Lung (tissue), 12 donors: Measurements from ENCODE around the gene C1RL. TPM values are rescaled to one million over a fixed set of nuclear protein-coding genes. Genes with fewer than 3 reads are reported as not detected.

Experiments
- ATAC-seq: fragments of 200-7000 bp; cut with Tn5 transposase; one replicate; pipeline ENCODE4 v1.9.1; 2020; ENCODE audit warnings: moderate number of reproducible peaks; ENCODE audit not compliant: insufficient read depth, low FRiP score
- DNase-seq, 3 donors: peaks; one replicate each; pipeline ENCODE4 v3.0.0-alpha.2; 2013 to 2017
- H3K27ac ChIP-seq, 2 donors: one replicate each; pipeline ENCODE4 v1.5.1; 2013; ENCODE audit warnings: mild to moderate bottlenecking in 2 of 2, moderate library complexity in 2 of 2, control low read depth in 1 of 2, inconsistent platforms in 1 of 2, low read depth in 1 of 2, low read length in 1 of 2
- H3K27me3 ChIP-seq, 3 donors: one replicate each; pipeline ENCODE4 v1.5.1; 2013; ENCODE audit warnings: low read length in 2 of 3; ENCODE audit not compliant: control insufficient read depth in 3 of 3, insufficient read depth in 3 of 3
- H3K36me3 ChIP-seq, 4 donors: one replicate each; pipeline ENCODE4 v1.5.1; 2013; ENCODE audit warnings: low read length in 4 of 4, mild to moderate bottlenecking in 1 of 4, moderate library complexity in 1 of 4; ENCODE audit not compliant: control insufficient read depth in 4 of 4, insufficient read depth in 4 of 4
- H3K4me1 ChIP-seq, 5 donors: one replicate each; pipeline ENCODE4 v1.5.1; 2013; ENCODE audit warnings: low read length in 5 of 5, mild to moderate bottlenecking in 2 of 5, moderate library complexity in 1 of 5; ENCODE audit not compliant: control insufficient read depth in 5 of 5, insufficient read depth in 5 of 5
- H3K4me3 ChIP-seq: one replicate; pipeline ENCODE4 v1.5.1; 2013; ENCODE audit warnings: mild to moderate bottlenecking, control low read depth, moderate library complexity
- H3K9ac ChIP-seq, 2 donors: one replicate each; pipeline ENCODE4 v1.5.1; 2013; ENCODE audit warnings: low read length in 2 of 2, control low read depth in 1 of 2; ENCODE audit not compliant: insufficient read depth in 1 of 2
- H3K9me3 ChIP-seq, 4 donors: one replicate each; pipeline ENCODE4 v1.5.1; 2013; ENCODE audit warnings: low read length in 3 of 4, mild to moderate bottlenecking in 1 of 4, moderate library complexity in 1 of 4; ENCODE audit not compliant: control insufficient read depth in 4 of 4, insufficient read depth in 3 of 4
- CTCF ChIP-seq: IDR thresholded peaks from 2 replicates; pipeline ENCODE4 v1.5.1; 2012; ENCODE audit warnings: mild to moderate bottlenecking; ENCODE audit errors: control extremely low read depth, extremely low read depth
- WGBS, 2 donors: extraction: QIAGEN DNeasy Blood & Tissue Kit; methylation state at CpG; one replicate each; pipeline ENCODE4 v1.1.7; 2013; 5-methylcytosine and 5-hydroxymethylcytosine counted together
- polyA plus RNA-seq, 2 donors: library from polyadenylated mRNA; stranded (reverse); fragments of 200-250 nt; gene quantifications; one replicate each; pipeline ENCODE4 v1.2.1, GENCODE V29; 2013
- total RNA-seq, 2 donors: library from RNA; depleted of rRNA in 1 of 2; stranded (reverse); fragments of >200 nt in 1 of 2; gene quantifications; one replicate each; pipeline ENCODE4 v1.2.1, GENCODE V29; 2014 to 2021
- donor health status: control.
- donor health status: control.
- donor health status: Bipolar disorder and iron deficiency.
- donor health status: healthy.
- donor health status: DM: yes; HTN: yes; CAD: no.

C1RL gene
- total and polyA plus RNA-seq, 4 donors: 60.5 to 116 (median 86.5) TPM

GRCh38 chr12:7116916-7117315 lies 7.9 kb upstream of the C1RL start:
- peaks cover 0 to 2% (median 0%) of the 10 kb centered on the region in 5 donors for H3K4me1 ChIP-seq
- no peaks in the 10 kb centered on the region for H3K27me3 ChIP-seq
- WGBS, 2 donors: 95 to 96% methylated on average over 9 of the region's 9 CpGs
- H3K36me3 ChIP-seq: peaks cover 0 to 2% (median 0%) of the 10 kb centered on the region in 4 donors
- DNase-seq (no peak), ATAC-seq (no peak)
- H3K27ac ChIP-seq: no peak overlapping the region
- no peak overlapping the region for H3K9ac ChIP-seq
- H3K9me3 ChIP-seq: no peaks in the 10 kb centered on the region
- TF ChIP-seq CTCF: no peak
- no peak overlapping the region for H3K4me3 ChIP-seq

- Histone ChIP-seq H3K4me3 (no peak overlapping the region), H3K36me3 (peaks cover 0 to 2% (median 0%) of the 10 kb centered on the region in 4 donors), H3K27me3 (no peaks in the 10 kb centered on the region), H3K9me3 (no peaks in the 10 kb centered on the region), H3K9ac (no peak overlapping the region), H3K4me1 (peaks cover 0 to 2% (median 0%) of the 10 kb centered on the region in 5 donors), H3K27ac (no peak overlapping the region)
- no peak for TF ChIP-seq CTCF
- ATAC-seq: no peak
- no peak for DNase-seq
- WGBS, 2 donors: 89 to 92% methylated on average over 3 of the region's 3 CpGs
Observed at GRCh38 chr12:7116196-7116595, 7.2 kb upstream of the C1RL start.

- no peaks in the 10 kb centered on the region for H3K9me3 ChIP-seq
- TF ChIP-seq CTCF: no peak
- H3K4me1 ChIP-seq: peaks cover 0 to 2% (median 0%) of the 10 kb centered on the region in 5 donors
- peaks cover 0 to 2% (median 0%) of the 10 kb centered on the region in 4 donors for H3K36me3 ChIP-seq
- no peak for ATAC-seq
- H3K27ac ChIP-seq: no peak overlapping the region
- 93 to 96% methylated on average over 6 of the region's 6 CpGs for WGBS, 2 donors
- DNase-seq: no peak
- no peaks in the 10 kb centered on the region for H3K27me3 ChIP-seq
- H3K4me3 ChIP-seq: no peak overlapping the region
- H3K9ac ChIP-seq: no peak overlapping the region
Observed at GRCh38 chr12:7114851-7115250, 5.8 kb upstream of the C1RL start.

GRCh38 chr12:7114008-7114407 lies 5.0 kb upstream of the C1RL start:
- ATAC-seq (no peak), DNase-seq (no peak)
- WGBS, 2 donors: 91 to 96% methylated on average over 11 of the region's 11 CpGs
- H3K9ac ChIP-seq: no peak overlapping the region
- H3K27me3 ChIP-seq: no peaks in the 10 kb centered on the region
- no peak overlapping the region for H3K27ac ChIP-seq
- peaks cover 0 to 2% (median 0%) of the 10 kb centered on the region in 4 donors for H3K36me3 ChIP-seq
- no peak for TF ChIP-seq CTCF
- no peak overlapping the region for H3K4me3 ChIP-seq
- no peaks in the 10 kb centered on the region for H3K9me3 ChIP-seq
- H3K4me1 ChIP-seq: peaks cover 0 to 8% (median 4%) of the 10 kb centered on the region in 5 donors
